ENCODE measurements around the gene PYROXD2.

DNA sequence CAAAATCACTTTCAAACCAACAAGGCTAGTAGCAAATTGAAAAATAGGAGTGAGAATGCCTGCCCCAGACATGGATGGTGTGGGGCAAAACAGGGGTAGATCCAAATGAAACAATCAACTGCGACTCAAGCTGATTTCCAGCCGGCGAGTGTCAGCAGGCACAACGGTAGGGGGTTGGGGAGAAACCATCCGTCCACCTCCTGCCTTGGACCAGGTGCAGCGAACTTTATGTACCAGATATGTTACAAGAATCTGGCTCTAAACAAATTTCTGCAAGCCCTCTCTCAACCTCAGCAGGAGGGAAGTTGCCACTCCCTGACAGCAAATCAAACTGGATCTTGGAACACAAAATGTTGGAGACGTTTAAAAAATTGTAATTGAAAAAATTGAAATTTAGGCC lies 45.2 kb downstream of the PYROXD2 start:
- TF ChIP-seq, protein P1, sequence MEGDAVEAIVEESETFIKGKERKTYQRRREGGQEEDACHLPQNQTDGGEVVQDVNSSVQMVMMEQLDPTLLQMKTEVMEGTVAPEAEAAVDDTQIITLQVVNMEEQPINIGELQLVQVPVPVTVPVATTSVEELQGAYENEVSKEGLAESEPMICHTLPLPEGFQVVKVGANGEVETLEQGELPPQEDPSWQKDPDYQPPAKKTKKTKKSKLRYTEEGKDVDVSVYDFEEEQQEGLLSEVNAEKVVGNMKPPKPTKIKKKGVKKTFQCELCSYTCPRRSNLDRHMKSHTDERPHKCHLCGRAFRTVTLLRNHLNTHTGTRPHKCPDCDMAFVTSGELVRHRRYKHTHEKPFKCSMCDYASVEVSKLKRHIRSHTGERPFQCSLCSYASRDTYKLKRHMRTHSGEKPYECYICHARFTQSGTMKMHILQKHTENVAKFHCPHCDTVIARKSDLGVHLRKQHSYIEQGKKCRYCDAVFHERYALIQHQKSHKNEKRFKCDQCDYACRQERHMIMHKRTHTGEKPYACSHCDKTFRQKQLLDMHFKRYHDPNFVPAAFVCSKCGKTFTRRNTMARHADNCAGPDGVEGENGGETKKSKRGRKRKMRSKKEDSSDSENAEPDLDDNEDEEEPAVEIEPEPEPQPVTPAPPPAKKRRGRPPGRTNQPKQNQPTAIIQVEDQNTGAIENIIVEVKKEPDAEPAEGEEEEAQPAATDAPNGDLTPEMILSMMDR (IDR thresholded peaks at IDR 0.05), result no peak
- TF ChIP-seq POLR2A (IDR thresholded peaks at IDR 0.05), result no peak
